Choroid plexus epithelial cell (primary cell): ENCODE results near the gene GABPB1.

ENCODE experiments used
- DNase-seq: peaks from one replicate; pipeline ENCODE4 v3.0.0-alpha.2; 2010; ENCODE audit warnings: low read depth
- H3K4me3 ChIP-seq: 2 replicates; pipeline ENCODE4 v1.5.1; 2011; ENCODE audit warnings: low read depth, mild to moderate bottlenecking, control low read depth, low read length, moderate library complexity
- CTCF ChIP-seq: conservative IDR thresholded peaks from 2 replicates; pipeline ENCODE4 v1.5.1; 2011; ENCODE audit warnings: low read depth, mild to moderate bottlenecking, control low read depth, inconsistent platforms, low read length, moderate library complexity

The GABPB1 gene

GRCh38 chr15:50256188-50257041, 98.6 kb downstream of the GABPB1 start:
- no peak for TF ChIP-seq CTCF
- DNase-seq: peak; percentile 78
- no peak overlapping the region for H3K4me3 ChIP-seq

- TF ChIP-seq CTCF: no peak
- no peak overlapping the region for H3K4me3 ChIP-seq
- no peak for DNase-seq
These were observed 102.4 kb downstream of the GABPB1 start for GRCh38 chr15:50252556-50252955.

DNA sequence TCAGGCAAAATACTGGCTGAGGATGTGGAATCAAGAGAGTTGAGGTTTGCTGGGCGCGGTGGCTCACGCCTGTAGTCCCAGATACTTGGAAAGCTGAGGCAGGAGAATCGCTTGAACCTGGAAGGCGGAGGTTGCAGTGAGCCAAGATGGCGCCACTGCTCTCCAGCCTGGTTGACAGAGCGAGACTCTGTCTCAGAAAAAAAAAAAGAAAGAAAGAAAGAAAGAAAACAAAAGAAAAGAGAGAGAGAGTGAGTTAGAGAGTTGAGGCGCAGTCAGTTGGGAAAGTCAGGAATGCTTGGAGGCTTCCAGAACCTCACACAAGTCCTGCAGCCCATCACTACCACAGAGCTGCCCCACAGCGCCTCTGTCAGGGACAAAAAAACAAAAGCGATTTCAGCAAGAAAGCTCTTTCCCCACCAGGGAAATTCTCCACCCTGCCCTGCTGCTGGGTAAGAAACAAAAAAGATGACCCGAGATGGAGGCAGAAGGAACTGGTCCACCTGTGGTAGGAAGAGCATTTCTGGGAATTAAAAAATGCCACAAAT, 103.3 kb downstream of the GABPB1 start:
- H3K4me3 ChIP-seq: no peak overlapping the region
- DNase-seq: no peak
- TF ChIP-seq CTCF: no peak

DNA sequence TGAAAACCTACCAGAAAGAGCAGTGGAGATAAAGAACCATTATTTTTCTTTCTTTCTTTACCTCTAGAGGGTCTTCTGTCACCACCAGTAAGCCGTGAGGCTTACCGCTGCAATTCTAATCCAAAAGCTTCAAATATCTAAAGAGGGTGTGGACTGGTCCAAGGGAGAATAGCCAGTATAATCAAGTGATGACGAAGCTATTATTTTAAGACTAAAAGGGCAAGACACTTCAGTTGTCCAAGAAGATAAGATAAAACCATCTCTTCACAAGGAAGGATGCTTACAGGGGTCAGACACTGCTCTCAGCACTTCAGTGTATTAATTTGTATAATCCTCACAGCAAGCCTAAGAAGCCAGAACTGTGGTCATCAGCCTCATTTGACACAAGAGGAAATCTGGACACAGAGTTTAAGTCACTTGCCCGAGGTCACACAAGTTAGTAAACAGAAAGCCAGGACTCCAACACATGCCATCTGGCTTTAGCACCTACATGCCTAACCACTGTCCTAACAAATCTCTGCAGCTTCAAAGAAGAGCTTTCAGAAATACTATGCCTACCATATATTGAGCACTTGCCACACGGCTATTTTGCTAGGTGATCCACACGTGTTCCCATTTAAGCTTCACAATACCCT, 104.1 kb downstream of the GABPB1 start:
- H3K4me3 ChIP-seq: no peak overlapping the region
- no peak for TF ChIP-seq CTCF
- DNase-seq: no peak

DNA sequence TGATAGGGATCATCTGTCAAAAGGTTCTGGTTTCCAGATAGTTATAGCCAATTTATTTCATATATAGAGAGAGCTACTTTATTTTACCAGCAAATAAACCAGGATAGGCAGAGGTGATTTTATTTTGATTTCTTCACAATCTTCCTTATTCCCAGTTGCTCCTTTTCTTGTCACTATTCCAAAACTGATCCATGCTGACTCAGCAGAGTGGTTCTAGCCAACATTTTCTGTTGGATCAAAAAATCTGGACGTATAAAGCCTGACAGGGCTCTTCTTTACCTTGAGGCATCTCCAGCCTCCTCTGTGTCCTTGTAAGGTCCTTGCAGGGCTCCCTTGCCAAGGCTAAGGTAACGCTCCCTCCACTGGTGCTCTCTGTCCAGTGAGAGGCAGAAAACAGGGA, 105.3 kb downstream of the GABPB1 start:
- no peak for TF ChIP-seq CTCF
- no peak overlapping the region for H3K4me3 ChIP-seq
- no peak for DNase-seq

- no peak overlapping the region for H3K4me3 ChIP-seq
- TF ChIP-seq CTCF: no peak
- no peak for DNase-seq
These were observed 105.9 kb downstream of the GABPB1 start for GRCh38 chr15:50248994-50249582.
